Effector memory CD8-positive, alpha-beta T cell (primary cell): ENCODE data around the gene SPART.
A peak's percentile ranks its signal among the peaks of the same experiment; 100 is the strongest.
"Not testable (repeated sequence)": the region's sequence is repeated elsewhere in the genome, so short reads cannot be mapped to it uniquely, and the experiment has no call there.

Experiments used
- ATAC-seq: fragments of 150-1000 bp; cut with Tn5 transposase; replicated peaks from 2 replicates; pipeline ENCODE4 v1.10.0; 2021; ENCODE audit warnings: mild to moderate bottlenecking, moderate library complexity
- DNase-seq, 3 experiments: peaks; one replicate each; pipeline ENCODE4 v3.0.0; 2021
- H3K27ac Mint-ChIP-seq, 2 donors: one replicate each; pipeline ENCODE4 v1.8.0; 2022; ENCODE audit warnings: mild to moderate bottlenecking in 2 of 2, mixed read lengths in 2 of 2, moderate library complexity in 2 of 2
- H3K27me3 Mint-ChIP-seq, 2 donors: one replicate each; pipeline ENCODE4 v1.8.0; 2022; ENCODE audit warnings: mixed read lengths in 2 of 2
- H3K36me3 Mint-ChIP-seq: one replicate; pipeline ENCODE4 v1.8.0; 2022; ENCODE audit warnings: mild to moderate bottlenecking, moderate library complexity, mixed read lengths; ENCODE audit not compliant: insufficient read depth
- H3K4me1 Mint-ChIP-seq, 2 donors: one replicate each; pipeline ENCODE4 v1.8.0; 2022; ENCODE audit warnings: low read depth in 2 of 2, mixed read lengths in 2 of 2
- H3K4me3 Mint-ChIP-seq, 2 donors: one replicate each; pipeline ENCODE4 v1.8.0; 2022; ENCODE audit warnings: mild to moderate bottlenecking in 2 of 2, mixed read lengths in 2 of 2, moderate library complexity in 2 of 2
- H3K9me3 Mint-ChIP-seq, 2 donors: one replicate each; pipeline ENCODE4 v1.8.0; 2022; ENCODE audit warnings: mixed read lengths in 2 of 2

SPART gene

GRCh38 chr13:36323951-36324566, 22.1 kb downstream of the SPART start:
- H3K27ac Mint-ChIP-seq = no peak overlapping the region
- H3K4me3 Mint-ChIP-seq = no peak overlapping the region
- no peaks in the 10 kb centered on the region for H3K4me1 Mint-ChIP-seq
- ATAC-seq = no peak
- peaks cover 16% of the 10 kb centered on the region for H3K36me3 Mint-ChIP-seq
- peaks cover 0 to 7% of the 10 kb centered on the region in 2 donors for H3K9me3 Mint-ChIP-seq
- H3K27me3 Mint-ChIP-seq = no peaks in the 10 kb centered on the region
- no peak for DNase-seq

- no peaks in the 10 kb centered on the region for H3K4me1 Mint-ChIP-seq
- no peak overlapping the region for H3K4me3 Mint-ChIP-seq
- no peak for DNase-seq
- H3K27ac Mint-ChIP-seq = no peak overlapping the region
- no peaks in the 10 kb centered on the region for H3K27me3 Mint-ChIP-seq
- H3K9me3 Mint-ChIP-seq = peaks cover 0 to 7% of the 10 kb centered on the region in 2 donors
- no peak for ATAC-seq
- H3K36me3 Mint-ChIP-seq = peaks cover 10% of the 10 kb centered on the region
Observed at GRCh38 chr13:36323408-36323807, 22.8 kb downstream of the SPART start.

GRCh38 chr13:36319793-36320192, 26.4 kb downstream of the SPART start:
- not testable (repeated sequence) for H3K27me3 Mint-ChIP-seq, H3K4me3 Mint-ChIP-seq, ATAC-seq, H3K27ac Mint-ChIP-seq, H3K4me1 Mint-ChIP-seq, H3K36me3 Mint-ChIP-seq, DNase-seq
- peaks cover 0 to 11% of the 10 kb centered on the region in 2 donors for H3K9me3 Mint-ChIP-seq

GRCh38 chr13:36313047-36313969, 32.9 kb downstream of the SPART start:
- H3K36me3 Mint-ChIP-seq = peaks cover 12% of the 10 kb centered on the region
- peaks cover 0 to 11% of the 10 kb centered on the region in 2 donors for H3K9me3 Mint-ChIP-seq
- no peak overlapping the region for H3K4me3 Mint-ChIP-seq
- no peaks in the 10 kb centered on the region for H3K27me3 Mint-ChIP-seq
- DNase-seq (no peak), ATAC-seq (no peak)
- H3K27ac Mint-ChIP-seq = no peak overlapping the region
- no peaks in the 10 kb centered on the region for H3K4me1 Mint-ChIP-seq

- no peak for DNase-seq
- H3K27ac Mint-ChIP-seq = no peak overlapping the region
- H3K27me3 Mint-ChIP-seq = no peaks in the 10 kb centered on the region
- ATAC-seq = no peak
- no peaks in the 10 kb centered on the region for H3K4me1 Mint-ChIP-seq
- peaks cover 0 to 7% of the 10 kb centered on the region in 2 donors for H3K9me3 Mint-ChIP-seq
- H3K36me3 Mint-ChIP-seq = peaks cover 9% of the 10 kb centered on the region
- no peak overlapping the region for H3K4me3 Mint-ChIP-seq
Observed at GRCh38 chr13:36310417-36311108, 35.6 kb downstream of the SPART start.

GRCh38 chr13:36302289-36302688, 43.9 kb downstream of the SPART start:
- H3K27me3 Mint-ChIP-seq = peaks cover 14 to 15% of the 10 kb centered on the region in 2 donors
- peaks cover 3% of the 10 kb centered on the region for H3K36me3 Mint-ChIP-seq
- DNase-seq (no peak), ATAC-seq (no peak)
- H3K27ac Mint-ChIP-seq = no peak overlapping the region
- peaks cover 5 to 8% of the 10 kb centered on the region in 2 donors for H3K9me3 Mint-ChIP-seq
- no peaks in the 10 kb centered on the region for H3K4me1 Mint-ChIP-seq
- H3K4me3 Mint-ChIP-seq = no peak overlapping the region

GRCh38 chr13:36299469-36299868, 46.7 kb downstream of the SPART start:
- H3K27me3 Mint-ChIP-seq = peaks cover 21 to 25% of the 10 kb centered on the region in 2 donors
- not testable (repeated sequence) for ATAC-seq, H3K27ac Mint-ChIP-seq, H3K9me3 Mint-ChIP-seq, H3K4me1 Mint-ChIP-seq, H3K4me3 Mint-ChIP-seq, DNase-seq, H3K36me3 Mint-ChIP-seq

GRCh38 chr13:36298535-36299068, 47.6 kb downstream of the SPART start:
- Mint-ChIP-seq H3K27ac (no peak overlapping the region), H3K4me3 (peak overlapping the region in 1 of 2 donors; percentile 75)
- DNase-seq = no peak

GRCh38 chr13:36297366-36298338, 48.5 kb downstream of the SPART start, which contains the start of gene CCDC169:
TSS of gene CCDC169 (minus strand) at chr13:36297814. CDS start at chr13:36297719, 95 bp downstream.
- peak within 1 kb of the TSS in 1 of 2 donors; percentile 70 for H3K27ac Mint-ChIP-seq
- H3K27me3 Mint-ChIP-seq = peaks cover 21 to 25% of the 10 kb centered on the region in 2 donors
- H3K9me3 Mint-ChIP-seq = peaks cover 5 to 10% of the 10 kb centered on the region in 2 donors
- peak; percentile 83 for ATAC-seq
- H3K36me3 Mint-ChIP-seq = peaks cover under 1% of the 10 kb centered on the region
- peak; percentile 2 to 44 (median 33) for DNase-seq
- H3K4me3 Mint-ChIP-seq = peak within 1 kb of the TSS; percentile 35 to 75
- H3K4me1 Mint-ChIP-seq = no peaks in the 10 kb centered on the region

More at GRCh38 chr13:36298535-36299068, 47.6 kb downstream of the SPART start:
- peaks cover 5 to 9% of the 10 kb centered on the region in 2 donors for H3K9me3 Mint-ChIP-seq
- peaks cover 21 to 25% of the 10 kb centered on the region in 2 donors for H3K27me3 Mint-ChIP-seq
- peaks cover 3% of the 10 kb centered on the region for H3K36me3 Mint-ChIP-seq
- no peak for ATAC-seq
- H3K4me1 Mint-ChIP-seq = no peaks in the 10 kb centered on the region

- Mint-ChIP-seq H3K4me1 (no peaks in the 10 kb centered on the region), H3K9me3 (peaks cover 0 to 5% of the 10 kb centered on the region in 2 donors), H3K27me3 (peaks cover 21 to 25% of the 10 kb centered on the region in 2 donors), H3K4me3 (no peak overlapping the region), H3K27ac (no peak overlapping the region), H3K36me3 (peaks cover 3% of the 10 kb centered on the region)
- no peak for DNase-seq
- ATAC-seq = no peak
Observed at GRCh38 chr13:36294096-36294495, 52.1 kb downstream of the SPART start.

- DNase-seq (no peak), ATAC-seq (no peak)
- Mint-ChIP-seq H3K4me1 (no peaks in the 10 kb centered on the region), H3K27me3 (peaks cover 17 to 21% of the 10 kb centered on the region in 2 donors), H3K27ac (no peak overlapping the region), H3K4me3 (no peak overlapping the region), H3K36me3 (peaks cover 3% of the 10 kb centered on the region), H3K9me3 (peaks cover 0 to 5% of the 10 kb centered on the region in 2 donors)
Observed at GRCh38 chr13:36293497-36293896, 52.7 kb downstream of the SPART start.

GRCh38 chr13:36288794-36289391, 57.3 kb downstream of the SPART start:
- Mint-ChIP-seq H3K27me3 (no peaks in the 10 kb centered on the region), H3K9me3 (peaks cover 0 to 10% of the 10 kb centered on the region in 2 donors), H3K4me3 (no peak overlapping the region), H3K4me1 (no peaks in the 10 kb centered on the region), H3K36me3 (peaks cover 3% of the 10 kb centered on the region), H3K27ac (no peak overlapping the region)
- no peak for DNase-seq
- ATAC-seq = no peak
